GM19193 (cell line): Measurements from ENCODE around the gene B3GAT1.

Experiments used
- POLR2A ChIP-seq: IDR thresholded peaks from 4 replicates; pipeline ENCODE4 v1.6.1; 2011; ENCODE audit not compliant: insufficient read depth, insufficient read length; ENCODE audit errors: extremely low read depth

B3GAT1 gene

GRCh38 chr11:134417871-134418840 is 6.1 kb upstream of the B3GAT1 start:
- no peak for TF ChIP-seq POLR2A

- no peak for TF ChIP-seq POLR2A
These were observed 4.7 kb upstream of the B3GAT1 start for GRCh38 chr11:134416726-134417125.

DNA sequence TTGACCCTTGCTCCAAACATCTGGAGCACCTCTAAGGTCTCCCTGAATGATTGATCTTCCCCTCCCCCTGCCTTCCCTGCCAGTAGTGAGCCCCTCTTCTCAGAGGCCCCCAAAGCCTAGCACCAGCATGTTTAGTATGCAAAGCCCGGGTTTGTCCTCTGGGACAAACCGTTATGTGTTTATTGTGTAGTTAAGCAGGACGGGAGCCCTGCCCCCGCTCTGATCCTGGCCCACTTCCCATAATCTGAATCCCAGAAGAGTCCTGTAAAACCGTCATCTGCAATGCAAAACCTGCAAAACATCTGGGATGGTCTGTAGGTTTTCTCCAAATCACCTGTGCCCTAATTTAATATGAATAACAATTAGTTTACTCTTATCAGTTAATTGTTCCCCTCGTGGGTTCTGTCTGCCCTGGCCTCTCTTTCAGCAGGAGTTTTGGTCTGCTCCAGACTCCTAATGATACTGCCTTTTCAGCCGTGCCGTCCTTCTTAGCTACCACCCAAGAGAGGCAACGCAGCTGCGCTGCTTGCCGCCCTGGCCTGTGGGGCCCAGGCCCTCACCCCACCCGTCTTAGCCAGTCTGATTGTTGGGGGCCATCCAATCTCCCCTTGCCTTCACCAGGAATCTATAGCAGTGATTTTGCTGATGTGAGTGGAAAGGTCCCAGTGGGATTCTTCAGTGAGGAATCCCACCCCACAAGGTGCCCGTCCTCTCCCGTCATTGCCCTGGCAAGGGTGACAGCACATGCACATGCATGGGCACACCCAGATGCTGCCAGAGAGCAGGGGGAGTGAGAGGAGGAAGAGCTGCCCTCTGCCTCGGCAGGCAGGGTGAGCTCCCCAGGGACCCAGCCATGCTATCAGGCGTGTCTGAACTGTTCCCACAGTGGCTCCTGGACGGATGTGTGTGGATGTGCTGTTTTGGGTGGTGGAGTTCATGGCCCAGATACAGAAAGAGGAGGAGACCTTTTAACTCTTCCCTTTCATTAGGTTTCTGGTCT is 3.0 kb upstream of the B3GAT1 start:
- no peak for TF ChIP-seq POLR2A

GRCh38 chr11:134413826-134414731 is 2.0 kb upstream of the B3GAT1 start:
- no peak for TF ChIP-seq POLR2A

- no peak for TF ChIP-seq POLR2A
These were observed 1.2 kb upstream of the B3GAT1 start for GRCh38 chr11:134413043-134413825.

GRCh38 chr11:134410766-134411165 is 1.3 kb downstream of the B3GAT1 start:
- no peak for TF ChIP-seq POLR2A

DNA sequence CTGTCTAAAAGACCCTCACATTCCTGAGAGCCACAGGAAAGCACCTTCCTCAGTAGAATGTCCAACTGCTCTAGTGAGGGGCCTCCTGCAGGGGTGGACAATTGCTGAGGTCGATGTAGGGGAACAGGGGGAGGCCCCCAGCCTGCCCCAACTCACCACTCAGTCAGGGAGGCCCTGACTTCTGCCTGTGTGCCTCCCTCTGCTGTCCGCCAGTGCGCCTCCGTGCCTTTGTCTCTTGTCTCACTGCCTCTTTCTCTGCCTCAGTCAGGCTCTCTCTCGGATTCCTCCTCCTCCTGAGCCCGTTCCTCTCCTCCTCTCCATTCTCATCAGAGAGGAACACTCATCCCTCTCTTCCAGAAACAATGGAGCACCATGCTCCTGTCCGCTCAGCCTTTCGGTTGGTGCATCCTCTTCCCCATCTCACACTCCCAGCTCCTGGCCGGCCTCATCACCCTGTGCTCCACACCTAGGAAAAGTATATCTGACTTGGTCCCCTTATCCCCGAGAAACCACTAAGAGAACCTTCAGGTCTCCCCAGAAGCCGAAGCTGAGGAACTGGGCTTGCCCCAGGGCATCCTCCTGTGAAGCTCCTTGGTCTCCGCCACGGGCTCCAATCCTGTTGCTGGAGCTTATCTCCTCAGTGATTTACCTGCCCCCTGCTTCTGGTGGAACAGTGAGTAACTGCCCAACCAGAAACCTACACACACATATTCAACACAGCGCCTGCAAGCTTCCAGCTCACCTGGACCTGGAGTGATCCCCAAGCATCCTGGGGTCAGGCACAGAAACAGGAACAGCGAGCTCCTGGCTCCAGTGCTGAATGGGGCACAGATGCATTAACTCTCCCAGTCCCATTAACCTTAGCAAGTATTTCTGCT is 2.3 kb downstream of the B3GAT1 start:
- TF ChIP-seq POLR2A = no peak

DNA sequence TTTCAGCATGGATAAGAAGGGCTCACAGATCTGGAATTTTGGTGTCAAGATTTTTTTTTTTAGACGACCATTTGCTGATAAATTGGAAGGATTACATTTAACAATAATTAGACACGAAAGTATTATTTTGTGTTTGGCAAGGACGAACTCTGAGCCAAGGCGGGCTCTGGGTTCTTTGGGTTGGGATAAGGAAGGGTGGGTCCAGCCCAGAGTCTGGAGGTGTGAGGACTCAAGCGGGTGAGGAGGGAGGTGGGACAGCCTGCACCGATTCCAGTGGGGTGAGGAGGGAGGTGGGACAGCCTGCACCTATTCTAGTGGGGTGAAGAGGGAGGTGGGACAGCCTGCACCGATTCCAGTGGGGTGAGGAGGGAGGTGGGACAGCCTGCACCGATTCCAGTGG is 4.1 kb downstream of the B3GAT1 start:
- no peak for TF ChIP-seq POLR2A

DNA sequence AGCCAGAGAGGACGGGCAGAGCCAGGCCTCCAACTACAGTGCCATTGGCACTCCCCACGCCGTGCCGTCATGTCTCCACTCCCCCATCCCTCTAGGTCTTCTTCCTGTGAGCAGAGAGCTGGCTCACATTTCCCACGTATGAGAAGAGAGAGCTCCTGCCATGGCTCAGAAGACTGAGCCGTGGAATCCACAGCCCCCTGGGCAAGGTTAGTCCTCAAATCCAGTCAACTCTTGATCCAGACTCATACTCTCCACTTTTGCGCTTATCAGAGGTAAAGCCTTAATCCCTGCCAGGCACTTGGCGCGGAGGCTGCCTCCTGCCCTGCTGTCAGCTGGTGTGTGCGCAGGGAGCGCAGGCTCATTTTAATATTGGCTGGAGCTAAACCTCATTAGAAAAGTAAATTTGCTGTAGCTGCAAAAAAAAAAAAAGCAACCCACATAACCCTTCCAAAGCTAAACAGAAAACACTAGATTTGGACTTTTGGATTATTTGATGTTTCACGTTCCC is 4.7 kb downstream of the B3GAT1 start:
- no peak for TF ChIP-seq POLR2A

- TF ChIP-seq POLR2A = no peak
These were observed 5.5 kb downstream of the B3GAT1 start for GRCh38 chr11:134406264-134407185.

- no peak for TF ChIP-seq POLR2A
These were observed 6.2 kb downstream of the B3GAT1 start for GRCh38 chr11:134405841-134406240.
